NB4 (cell line): ENCODE measurements around the gene C11orf52.

Experiments
- CTCF ChIP-seq: IDR thresholded peaks from one replicate; pipeline ENCODE4 v1.5.1; 2012; ENCODE audit warnings: low read depth, low read length
- MAX ChIP-seq: IDR thresholded peaks from 2 replicates; pipeline ENCODE4 v1.6.1; 2011; ENCODE audit warnings: low read depth, low read length
- MYC ChIP-seq: IDR thresholded peaks from 2 replicates; pipeline ENCODE4 v1.6.1; 2011; ENCODE audit warnings: low read depth, low read length
- POLR2A ChIP-seq: IDR thresholded peaks from 2 replicates; pipeline ENCODE4 v1.6.1; 2011; ENCODE audit warnings: mild to moderate bottlenecking; ENCODE audit not compliant: insufficient read length; ENCODE audit errors: extremely low read depth

- TF ChIP-seq CTCF: no peak
- TF ChIP-seq POLR2A: no peak
- TF ChIP-seq MYC: no peak
- no peak for TF ChIP-seq MAX
Observed at GRCh38 chr11:111886032-111886431, 32.7 kb upstream of the C11orf52 start.
